ENCODE data around the gene TELO2.

- TF ChIP-seq CTCF (conservative IDR thresholded peaks at IDR 0.05 in 1 of 2, IDR thresholded peaks at IDR 0.05 in 1 of 2; ENCODE audit: low read depth in 1 of 2, low read length in 2 of 2) (no peak), EZH2 (IDR thresholded peaks at IDR 0.05; ENCODE audit: low read length, missing control alignments) (no peak)
Measured at GRCh38 chr16:1461146-1461545, 32.0 kb upstream of the TELO2 start.
